ENCODE measurements around the gene PIK3R6.

DNA sequence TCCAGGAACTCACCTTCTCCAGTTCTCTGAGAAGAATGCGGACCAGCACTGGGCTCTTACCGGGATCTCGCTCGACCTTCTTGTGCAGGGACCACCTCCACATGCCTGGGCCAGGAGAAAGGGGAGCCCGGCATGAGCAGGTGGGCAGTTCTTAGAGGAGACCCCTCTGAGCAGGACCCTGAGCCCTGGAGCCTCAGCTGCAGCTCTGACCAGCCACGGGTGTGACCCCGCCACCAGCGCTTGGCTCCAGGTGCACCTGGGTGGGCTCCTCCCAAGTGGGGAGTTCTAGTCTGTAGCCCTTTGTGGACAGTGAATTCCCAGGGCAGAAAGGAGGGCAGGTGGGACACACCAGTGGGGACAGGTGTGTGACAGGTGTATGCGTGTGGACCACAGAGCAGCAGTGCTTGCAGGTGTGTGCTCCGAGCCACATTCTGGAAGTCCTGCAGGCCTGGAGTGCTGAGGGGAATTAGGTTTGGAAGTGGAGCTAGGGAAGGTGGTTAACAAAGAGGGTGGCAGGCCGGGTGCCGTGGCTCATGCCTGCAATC is 28.9 kb downstream of the PIK3R6 start:
- TF ChIP-seq POLR2A (IDR thresholded peaks at IDR 0.05) = no peak
- TF ChIP-seq, protein P1, sequence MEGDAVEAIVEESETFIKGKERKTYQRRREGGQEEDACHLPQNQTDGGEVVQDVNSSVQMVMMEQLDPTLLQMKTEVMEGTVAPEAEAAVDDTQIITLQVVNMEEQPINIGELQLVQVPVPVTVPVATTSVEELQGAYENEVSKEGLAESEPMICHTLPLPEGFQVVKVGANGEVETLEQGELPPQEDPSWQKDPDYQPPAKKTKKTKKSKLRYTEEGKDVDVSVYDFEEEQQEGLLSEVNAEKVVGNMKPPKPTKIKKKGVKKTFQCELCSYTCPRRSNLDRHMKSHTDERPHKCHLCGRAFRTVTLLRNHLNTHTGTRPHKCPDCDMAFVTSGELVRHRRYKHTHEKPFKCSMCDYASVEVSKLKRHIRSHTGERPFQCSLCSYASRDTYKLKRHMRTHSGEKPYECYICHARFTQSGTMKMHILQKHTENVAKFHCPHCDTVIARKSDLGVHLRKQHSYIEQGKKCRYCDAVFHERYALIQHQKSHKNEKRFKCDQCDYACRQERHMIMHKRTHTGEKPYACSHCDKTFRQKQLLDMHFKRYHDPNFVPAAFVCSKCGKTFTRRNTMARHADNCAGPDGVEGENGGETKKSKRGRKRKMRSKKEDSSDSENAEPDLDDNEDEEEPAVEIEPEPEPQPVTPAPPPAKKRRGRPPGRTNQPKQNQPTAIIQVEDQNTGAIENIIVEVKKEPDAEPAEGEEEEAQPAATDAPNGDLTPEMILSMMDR (IDR thresholded peaks at IDR 0.05) = no peak

Measured in transverse colon (tissue), 3 donors.